DND-41 (cell line): ENCODE data around the gene HDLBP.
A peak's percentile ranks its signal among the peaks of the same experiment; 100 is the strongest.

Source experiments
- ATAC-seq: fragments of 200-7000 bp; cut with Tn5 transposase; 3 replicates; pipeline ENCODE4 v1.9.1; 2021; ENCODE audit warnings: low read depth; ENCODE audit not compliant: insufficient read depth
- DNase-seq: peaks from one replicate; pipeline ENCODE4 v3.0.0-alpha.2; 2020
- H2AFZ ChIP-seq: 2 replicates; pipeline ENCODE4 v1.6.0; 2012; ENCODE audit warnings: low read depth, low read length
- H3K27ac ChIP-seq: 2 replicates; pipeline ENCODE4 v1.5.1; 2012; ENCODE audit warnings: low read length, inconsistent platforms
- H3K27me3 ChIP-seq: fragments of 200-600 bp; sonication (generic); 2 replicates; pipeline ENCODE4 v1.6.0; 2012; ENCODE audit warnings: low read length, mild to moderate bottlenecking, inconsistent platforms; ENCODE audit not compliant: insufficient read depth, poor library complexity
- H3K36me3 ChIP-seq: 2 replicates; pipeline ENCODE4 v1.5.1; 2012; ENCODE audit warnings: low read length, inconsistent platforms; ENCODE audit not compliant: insufficient read depth
- H3K4me1 ChIP-seq: 2 replicates; pipeline ENCODE4 v1.5.1; 2012; ENCODE audit warnings: mild to moderate bottlenecking, low read length; ENCODE audit not compliant: insufficient read depth
- H3K4me2 ChIP-seq: 2 replicates; pipeline ENCODE4 v1.6.0; 2012; ENCODE audit warnings: mild to moderate bottlenecking, moderate library complexity, low read length, inconsistent platforms; ENCODE audit not compliant: insufficient read depth
- H3K4me3 ChIP-seq, 2 experiments: fragments of 200-600 bp in 1 of 2; shearing (Covaris generic) in 1 of 2; 2 replicates each; pipeline ENCODE4 v1.5.1; 2012 to 2016; ENCODE audit warnings: inconsistent platforms in 2 of 2, low read length in 2 of 2, mild to moderate bottlenecking in 2 of 2, low read depth in 1 of 2, moderate library complexity in 1 of 2
- H3K79me2 ChIP-seq: 2 replicates; pipeline ENCODE4 v1.6.0; 2012; ENCODE audit warnings: low read length, inconsistent platforms; ENCODE audit not compliant: insufficient read depth
- H3K9ac ChIP-seq: 2 replicates; pipeline ENCODE4 v1.6.0; 2012; ENCODE audit warnings: low read depth, mild to moderate bottlenecking, inconsistent platforms, low read length, moderate library complexity
- H3K9me3 ChIP-seq: 2 replicates; pipeline ENCODE4 v1.5.1; 2012; ENCODE audit warnings: low read length, moderate library complexity, mild to moderate bottlenecking, inconsistent platforms; ENCODE audit not compliant: insufficient read depth, severe bottlenecking
- H4K20me1 ChIP-seq: 2 replicates; pipeline ENCODE4 v1.6.0; 2012; ENCODE audit warnings: low read length; ENCODE audit not compliant: insufficient read depth
- EZH2 ChIP-seq: IDR thresholded peaks from 3 replicates; pipeline ENCODE4 v1.6.1; 2012; ENCODE audit warnings: borderline replicate concordance, low read depth, mild to moderate bottlenecking, moderate library complexity, low read length, inconsistent platforms; ENCODE audit not compliant: severe bottlenecking
- TF ChIP-seq, protein P1 (sequence below): IDR thresholded peaks from 2 replicates; pipeline ENCODE4 v1.5.1; 2012; ENCODE audit warnings: borderline replicate concordance, low read length, moderate library complexity, mild to moderate bottlenecking; ENCODE audit not compliant: poor library complexity, severe bottlenecking; ENCODE audit errors: extremely low read depth

The HDLBP gene

DNA sequence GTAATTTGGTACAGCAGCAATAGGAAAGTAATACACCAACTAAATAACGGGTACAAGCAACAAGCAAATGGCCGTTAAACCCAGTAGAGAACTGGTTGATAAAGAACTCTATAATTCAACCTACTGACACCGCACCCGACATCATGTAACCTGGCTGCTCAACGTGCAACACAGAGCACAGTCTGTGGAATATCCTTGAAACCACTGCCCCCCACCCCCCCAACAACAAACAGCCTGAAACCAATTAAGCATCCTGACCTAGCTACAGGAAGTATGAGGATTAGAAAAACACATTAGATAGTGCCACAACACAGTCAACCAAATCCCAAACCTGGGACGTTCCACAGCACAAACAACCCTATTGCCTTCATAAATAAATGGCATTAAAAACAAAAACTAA lies 23.5 kb downstream of the HDLBP start:
- TF ChIP-seq, protein P1, sequence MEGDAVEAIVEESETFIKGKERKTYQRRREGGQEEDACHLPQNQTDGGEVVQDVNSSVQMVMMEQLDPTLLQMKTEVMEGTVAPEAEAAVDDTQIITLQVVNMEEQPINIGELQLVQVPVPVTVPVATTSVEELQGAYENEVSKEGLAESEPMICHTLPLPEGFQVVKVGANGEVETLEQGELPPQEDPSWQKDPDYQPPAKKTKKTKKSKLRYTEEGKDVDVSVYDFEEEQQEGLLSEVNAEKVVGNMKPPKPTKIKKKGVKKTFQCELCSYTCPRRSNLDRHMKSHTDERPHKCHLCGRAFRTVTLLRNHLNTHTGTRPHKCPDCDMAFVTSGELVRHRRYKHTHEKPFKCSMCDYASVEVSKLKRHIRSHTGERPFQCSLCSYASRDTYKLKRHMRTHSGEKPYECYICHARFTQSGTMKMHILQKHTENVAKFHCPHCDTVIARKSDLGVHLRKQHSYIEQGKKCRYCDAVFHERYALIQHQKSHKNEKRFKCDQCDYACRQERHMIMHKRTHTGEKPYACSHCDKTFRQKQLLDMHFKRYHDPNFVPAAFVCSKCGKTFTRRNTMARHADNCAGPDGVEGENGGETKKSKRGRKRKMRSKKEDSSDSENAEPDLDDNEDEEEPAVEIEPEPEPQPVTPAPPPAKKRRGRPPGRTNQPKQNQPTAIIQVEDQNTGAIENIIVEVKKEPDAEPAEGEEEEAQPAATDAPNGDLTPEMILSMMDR = no peak
- no peak for TF ChIP-seq EZH2
- Histone ChIP-seq H2AFZ (no peak overlapping the region), H3K4me3 (no peak overlapping the region), H3K9me3 (no peaks in the 10 kb centered on the region), H3K79me2 (peaks cover 99% of the 10 kb centered on the region), H3K27me3 (no peaks in the 10 kb centered on the region), H3K36me3 (peaks cover 15% of the 10 kb centered on the region), H3K4me2 (no peak overlapping the region), H3K9ac (no peak overlapping the region), H3K27ac (no peak overlapping the region), H4K20me1 (peaks cover 70% of the 10 kb centered on the region), H3K4me1 (no peaks in the 10 kb centered on the region)
- DNase-seq (no peak), ATAC-seq (no peak)

DNA sequence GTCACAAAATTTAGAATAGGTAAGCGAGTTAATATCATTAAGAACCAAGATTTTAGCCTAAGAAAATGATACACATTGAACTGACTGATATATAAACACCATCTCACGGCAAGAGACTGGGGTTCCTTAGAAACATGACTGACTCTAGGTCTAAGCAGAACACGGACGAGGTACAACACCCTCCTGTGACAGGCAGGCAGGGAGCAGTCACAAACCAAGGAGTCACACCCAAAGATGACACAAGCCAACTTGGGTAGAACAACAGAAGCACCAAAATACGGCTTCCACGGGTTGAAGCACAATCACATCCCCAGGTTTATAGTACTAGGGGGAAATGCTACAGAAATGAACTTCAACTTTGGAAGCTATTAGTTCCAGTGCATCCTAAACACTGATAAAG lies 24.3 kb downstream of the HDLBP start:
- H3K4me2 ChIP-seq = no peak overlapping the region
- H3K4me1 ChIP-seq = no peaks in the 10 kb centered on the region
- no peaks in the 10 kb centered on the region for H3K27me3 ChIP-seq
- peaks cover 69% of the 10 kb centered on the region for H4K20me1 ChIP-seq
- H3K79me2 ChIP-seq = peaks cover 99% of the 10 kb centered on the region
- DNase-seq = no peak
- H3K27ac ChIP-seq = no peak overlapping the region
- H3K9ac ChIP-seq = no peak overlapping the region
- no peaks in the 10 kb centered on the region for H3K9me3 ChIP-seq
- no peak overlapping the region for H2AFZ ChIP-seq
- H3K36me3 ChIP-seq = peaks cover 10% of the 10 kb centered on the region
- no peak overlapping the region for H3K4me3 ChIP-seq
- TF ChIP-seq, protein P1 = no peak
- TF ChIP-seq EZH2 = no peak
- no peak for ATAC-seq

DNA sequence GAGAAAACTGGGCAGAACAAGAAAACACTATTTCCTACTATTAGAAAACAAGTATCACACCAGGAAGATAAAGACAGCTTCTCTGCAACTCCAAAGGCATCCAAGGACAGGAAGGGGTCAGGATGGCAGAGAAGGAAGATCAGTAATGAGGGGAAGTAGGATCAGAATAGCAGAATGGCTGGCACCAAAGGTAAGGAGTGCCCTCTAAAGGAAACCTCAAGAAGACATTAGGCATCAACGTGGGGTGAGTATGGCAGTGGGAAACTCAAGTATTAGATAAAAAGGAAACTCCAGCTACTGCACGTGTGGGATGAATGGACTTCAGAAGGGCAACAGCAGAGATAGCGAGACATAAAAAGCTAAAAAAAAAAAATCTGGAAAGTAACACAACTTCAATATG lies 25.9 kb downstream of the HDLBP start:
- Histone ChIP-seq H3K9me3 (no peaks in the 10 kb centered on the region), H3K4me2 (no peak overlapping the region), H3K4me1 (no peaks in the 10 kb centered on the region), H4K20me1 (peaks cover 71% of the 10 kb centered on the region), H3K79me2 (peaks cover 99% of the 10 kb centered on the region), H3K27ac (no peak overlapping the region), H2AFZ (no peak overlapping the region), H3K27me3 (no peaks in the 10 kb centered on the region), H3K4me3 (no peak overlapping the region), H3K36me3 (peaks cover 13% of the 10 kb centered on the region), H3K9ac (no peak overlapping the region)
- no peak for TF ChIP-seq EZH2
- TF ChIP-seq, protein P1 = peak; percentile 25
- DNase-seq (no peak), ATAC-seq (no peak)

DNA sequence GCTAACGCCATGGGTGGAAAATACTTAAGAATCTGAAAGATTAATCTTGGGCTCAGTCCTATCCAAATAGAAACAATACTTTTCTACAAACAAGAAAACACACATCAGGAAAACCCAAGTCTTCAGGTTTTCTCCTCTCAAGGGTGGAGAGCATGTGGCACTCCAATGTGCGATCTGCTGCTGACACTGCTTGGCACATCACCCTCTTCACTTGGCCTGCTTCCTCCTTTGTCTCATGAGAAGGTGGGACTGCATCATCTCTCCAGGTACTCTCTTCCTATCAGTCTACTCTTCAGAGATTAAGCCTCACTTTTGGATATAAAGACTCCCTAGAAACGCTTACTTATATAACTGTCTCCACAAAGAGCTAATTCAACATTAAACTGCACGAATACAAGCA lies 26.4 kb downstream of the HDLBP start:
- no peak for ATAC-seq

More for the DNA sequence above, 26.4 kb downstream of the HDLBP start:
- no peak for DNase-seq
- TF ChIP-seq EZH2 = no peak
- Histone ChIP-seq H3K27me3 (no peaks in the 10 kb centered on the region), H3K27ac (no peak overlapping the region), H3K9ac (no peak overlapping the region), H3K36me3 (peaks cover 18% of the 10 kb centered on the region), H3K79me2 (peaks cover 99% of the 10 kb centered on the region), H3K4me2 (no peak overlapping the region), H2AFZ (no peak overlapping the region), H3K4me1 (no peaks in the 10 kb centered on the region), H4K20me1 (peaks cover 71% of the 10 kb centered on the region), H3K9me3 (no peaks in the 10 kb centered on the region), H3K4me3 (no peak overlapping the region)
